Measurements from ENCODE around the gene IMPG2. TPM values are rescaled to one million over a fixed set of nuclear protein-coding genes. Genes with fewer than 3 reads are reported as not detected.

IMPG2 gene
- total RNA-seq, 1 experiment from 2014 or later: 0.04 TPM

- Mint-ChIP-seq H3K36me3 (no peaks in the 10 kb centered on the region), H3K27me3 (ENCODE audit: low read depth) (peaks cover 92% of the 10 kb centered on the region), H3K9me3 (peaks cover 6% of the 10 kb centered on the region; the same call in 1 of the 2 replicates), H3K4me1 (peaks cover 9% of the 10 kb centered on the region), H3K4me3 (no peak overlapping the region), H3K27ac (no peak overlapping the region)
- DNase-seq (ENCODE audit: low spot score) (no peak), ATAC-seq (no peak)
- CTCF ChIA-PET: no interaction called here
- POLR2A ChIA-PET: no interaction called here
- TF ChIP-seq EMX1 (CRISPR knock-in tag; IDR thresholded peaks at IDR 0.05) (no peak), TP53 (CRISPR knock-in tag; IDR thresholded peaks at IDR 0.05) (no peak), AR (CRISPR knock-in tag; IDR thresholded peaks at IDR 0.05) (no peak), GTF2I (CRISPR knock-in tag; conservative IDR thresholded peaks at IDR 0.05) (no peak), ETV6 (CRISPR knock-in tag; IDR thresholded peaks at IDR 0.05) (no peak), OVOL2 (CRISPR knock-in tag; IDR thresholded peaks at IDR 0.05; ENCODE audit: borderline replicate concordance) (no peak), ZNF138 (CRISPR knock-in tag; conservative IDR thresholded peaks at IDR 0.05) (no peak), ZNF121 (CRISPR knock-in tag; IDR thresholded peaks at IDR 0.05) (no peak), CREM (CRISPR knock-in tag; IDR thresholded peaks at IDR 0.05) (no peak), ERG (CRISPR knock-in tag; IDR thresholded peaks at IDR 0.05) (no peak), IRF2 (CRISPR knock-in tag; IDR thresholded peaks at IDR 0.05; ENCODE audit: borderline replicate concordance, low read depth) (no peak), TCF7 (CRISPR knock-in tag; IDR thresholded peaks at IDR 0.05; ENCODE audit: low read depth) (no peak), ARID4B (CRISPR knock-in tag; IDR thresholded peaks at IDR 0.05; ENCODE audit: borderline replicate concordance) (no peak), CBFB (CRISPR knock-in tag; IDR thresholded peaks at IDR 0.05; ENCODE audit: low read depth) (no peak), ATF2 (CRISPR knock-in tag; IDR thresholded peaks at IDR 0.05; ENCODE audit: borderline replicate concordance, low read depth) (no peak)
These were observed 51.3 kb downstream of the IMPG2 start for GRCh38 chr3:101268971-101269671.

DNA sequence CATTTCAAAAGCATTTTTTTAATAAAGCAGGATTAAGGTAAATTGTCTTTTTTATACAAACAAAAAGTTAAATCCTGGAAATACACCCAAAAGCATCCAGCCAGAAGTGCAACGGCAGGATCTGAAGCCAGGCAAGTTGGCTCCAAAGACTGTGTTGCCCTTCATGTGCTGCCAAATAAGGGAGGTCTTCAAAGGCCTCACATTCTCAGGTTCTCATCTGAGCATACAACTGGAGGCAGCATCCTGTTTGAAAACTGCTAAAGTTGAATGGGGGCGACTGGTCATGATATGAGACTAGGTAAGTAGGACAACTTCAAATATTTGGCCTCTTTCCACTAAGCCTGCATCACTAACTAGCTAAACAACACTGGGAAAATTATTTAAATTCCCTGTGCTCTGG, 52.2 kb downstream of the IMPG2 start:
- peaks cover 9% of the 10 kb centered on the region for H3K4me1 Mint-ChIP-seq
- no peak overlapping the region for H3K4me3 Mint-ChIP-seq
- H3K27me3 Mint-ChIP-seq (ENCODE audit: low read depth): peaks cover 91% of the 10 kb centered on the region
- CTCF ChIA-PET: no interaction called here
- H3K9me3 Mint-ChIP-seq: peaks cover 6% of the 10 kb centered on the region; the same call in 1 of the 2 replicates
- H3K27ac Mint-ChIP-seq: no peak overlapping the region
- TF ChIP-seq ZNF512 (CRISPR knock-in tag; IDR thresholded peaks at IDR 0.05; ENCODE audit: borderline replicate concordance) (no peak), JAZF1 (CRISPR knock-in tag; IDR thresholded peaks at IDR 0.05) (no peak), JUN (CRISPR knock-in tag; IDR thresholded peaks at IDR 0.05) (no peak)
- H3K36me3 Mint-ChIP-seq: no peaks in the 10 kb centered on the region
- POLR2A ChIA-PET: no interaction called here
- DNase-seq (ENCODE audit: low spot score) (no peak), ATAC-seq (no peak)
